IMR-90 (cell line): Measurements from ENCODE around the gene ZNF350. TPM values are rescaled to one million over a fixed set of nuclear protein-coding genes. Genes with fewer than 3 reads are reported as not detected.

Source experiments
- ATAC-seq: fragments of 200-7000 bp; cut with Tn5 transposase; 2 replicates; pipeline ENCODE4 v1.9.1; 2020; ENCODE audit warnings: low read depth, mild to moderate bottlenecking, moderate library complexity
- BruUV-seq: library from RNA; stranded (reverse); fragments of 400-500 nt; replicated peaks from 2 replicates; lab custom pipeline; 2021; lab: Mats Ljungman, UMichigan
- CTCF ChIA-PET: fragments of 300-600 bp; formaldehyde crosslinking; extraction: SDS; loops from one replicate; lab custom pipeline; 2021; ENCODE audit warnings: antibody characterized with exemption; lab: Yijun Ruan, JAX
- POLR2A ChIA-PET: fragments of 300-600 bp; sonication (Branson Sonifier 250); formaldehyde crosslinking; loops from one replicate; lab custom pipeline; 2022; ENCODE audit warnings: antibody characterized with exemption; ENCODE audit not compliant: unreplicated experiment; lab: Charles Lee
- DNase-seq: peaks from one replicate; pipeline ENCODE4 v3.0.0; 2013
- H2AFZ ChIP-seq: replicated peaks from 2 replicates; pipeline ENCODE3; 2013; ENCODE audit warnings: low read length, mild to moderate bottlenecking; ENCODE audit not compliant: poor library complexity
- H2AK5ac ChIP-seq: 2 replicates; pipeline ENCODE4 v1.6.1; 2013; ENCODE audit warnings: low read depth, low read length, inconsistent platforms
- H2AK9ac ChIP-seq: replicated peaks from 2 replicates; pipeline ENCODE3; 2013; ENCODE audit warnings: mild to moderate bottlenecking, low read depth, low read length, moderate library complexity; ENCODE audit not compliant: poor library complexity
- H2BK120ac ChIP-seq: 2 replicates; pipeline ENCODE4 v1.6.1; 2013; ENCODE audit warnings: low read depth, low read length, inconsistent platforms
- H2BK15ac ChIP-seq: 3 replicates; pipeline ENCODE4 v1.6.1; 2013; ENCODE audit warnings: low read depth, low read length, inconsistent platforms
- H2BK20ac ChIP-seq: 2 replicates; pipeline ENCODE4 v1.6.1; 2013; ENCODE audit warnings: low read depth, mild to moderate bottlenecking, inconsistent platforms, low read length, moderate library complexity
- H2BK5ac ChIP-seq: 2 replicates; pipeline ENCODE4 v1.6.1; 2013; ENCODE audit warnings: mild to moderate bottlenecking, low read depth, low read length, inconsistent platforms; ENCODE audit not compliant: poor library complexity, severe bottlenecking
- H3K14ac ChIP-seq: replicated peaks from 2 replicates; pipeline ENCODE4 v1.6.1; 2013; ENCODE audit warnings: low read depth, low read length, inconsistent platforms
- H3K18ac ChIP-seq: 2 replicates; pipeline ENCODE4 v1.6.1; 2013; ENCODE audit warnings: low read depth, low read length, control low read depth
- H3K23ac ChIP-seq: 2 replicates; pipeline ENCODE4 v1.6.1; 2013; ENCODE audit warnings: low read depth, low read length, inconsistent platforms
- H3K27ac ChIP-seq: 2 replicates; pipeline ENCODE4 v1.5.1; 2013; ENCODE audit warnings: mild to moderate bottlenecking, control low read depth, low read length; ENCODE audit not compliant: insufficient read depth
- H3K27me3 ChIP-seq: 2 replicates; pipeline ENCODE4 v1.6.1; 2013; ENCODE audit warnings: low read length; ENCODE audit not compliant: control insufficient read depth, insufficient read depth
- H3K36me3 ChIP-seq: 2 replicates; pipeline ENCODE4 v1.6.1; 2013; ENCODE audit warnings: low read length, mixed read lengths; ENCODE audit not compliant: control insufficient read depth, insufficient read depth
- H3K4ac ChIP-seq: 2 replicates; pipeline ENCODE4 v1.6.1; 2013; ENCODE audit warnings: low read depth, low read length, inconsistent platforms
- H3K4me1 ChIP-seq: 2 replicates; pipeline ENCODE4 v1.6.1; 2013; ENCODE audit warnings: low read length, mixed read lengths; ENCODE audit not compliant: control insufficient read depth, insufficient read depth
- H3K4me2 ChIP-seq: 2 replicates; pipeline ENCODE4 v1.6.1; 2013; ENCODE audit warnings: low read depth, mild to moderate bottlenecking, control low read depth, low read length, moderate library complexity
- H3K4me3 ChIP-seq: 2 replicates; pipeline ENCODE4 v1.5.1; 2013; ENCODE audit warnings: low read depth, mild to moderate bottlenecking, control low read depth, low read length, moderate library complexity; ENCODE audit not compliant: insufficient read depth
- H3K56ac ChIP-seq: 2 replicates; pipeline ENCODE4 v1.6.1; 2013; ENCODE audit warnings: low read length, inconsistent platforms; ENCODE audit not compliant: insufficient read depth; ENCODE audit errors: extremely low read depth
- H3K79me1 ChIP-seq, 2 experiments: 2 replicates each; pipeline ENCODE4 v1.6.1; 2013; ENCODE audit warnings: low read length in 2 of 2, inconsistent platforms in 1 of 2, low read depth in 1 of 2
- H3K9ac ChIP-seq: 2 replicates; pipeline ENCODE4 v1.6.1; 2013; ENCODE audit warnings: low read depth, low read length, control low read depth
- H3K9me1 ChIP-seq: 2 replicates; pipeline ENCODE4 v1.6.1; 2013; ENCODE audit warnings: low read length, inconsistent platforms; ENCODE audit not compliant: insufficient read depth
- H3K9me3 ChIP-seq: 2 replicates; pipeline ENCODE4 v1.6.1; 2013; ENCODE audit warnings: low read length; ENCODE audit not compliant: control insufficient read depth, insufficient read depth
- H4K20me1 ChIP-seq: 2 replicates; pipeline ENCODE4 v1.6.1; 2013; ENCODE audit warnings: low read length, inconsistent platforms; ENCODE audit not compliant: insufficient read depth
- H4K5ac ChIP-seq: 2 replicates; pipeline ENCODE4 v1.6.1; 2013; ENCODE audit warnings: mild to moderate bottlenecking, low read depth, low read length, control low read depth
- H4K8ac ChIP-seq, 2 experiments: 2 replicates each; pipeline ENCODE4 v1.6.1; 2013; ENCODE audit warnings: low read depth in 2 of 2, low read length in 2 of 2, control low read depth in 1 of 2, inconsistent platforms in 1 of 2
- H4K91ac ChIP-seq: 2 replicates; pipeline ENCODE4 v1.6.1; 2013; ENCODE audit warnings: low read depth, low read length, inconsistent platforms; ENCODE audit not compliant: insufficient read depth
- CEBPB ChIP-seq: IDR thresholded peaks from 2 replicates; pipeline ENCODE4 v1.6.1; 2012; ENCODE audit warnings: low read depth, low read length, improper control_type of control experiment
- CHD1 ChIP-seq: IDR thresholded peaks from 2 replicates; pipeline ENCODE4 v1.6.1; 2012; ENCODE audit warnings: low read depth, low read length, improper control_type of control experiment
- MXI1 ChIP-seq: IDR thresholded peaks from 2 replicates; pipeline ENCODE4 v1.6.1; 2012; ENCODE audit warnings: low read depth, mild to moderate bottlenecking, low read length, moderate library complexity, borderline replicate concordance
- WGBS, 2 experiments: methylation state at CpG; one replicate each; pipeline versions ENCODE4 v1.1.5 to v1.1.7; 2013; ENCODE audit warnings: missing lambda C conversion rate in 2 of 2; ENCODE audit not compliant: insufficient read length in 1 of 2; ENCODE audit errors: extremely low coverage in 2 of 2; 5-methylcytosine and 5-hydroxymethylcytosine counted together
- dilution Hi-C: fragments of 300-500 bp; cut with HindIII; formaldehyde crosslinking; loops from one replicate; pipeline ENCODE4 v1.14.3; 2018; ENCODE audit warnings: low sequenced_read_pairs; ENCODE audit not compliant: unreplicated experiment
- in situ Hi-C: fragments of 300-500 bp; cut with MboI; formaldehyde crosslinking; loops from 3 replicates; pipeline ENCODE4 v1.14.3; 2019; ENCODE audit warnings: low sequenced_read_pairs, inconsistent platforms, mixed read lengths
- intact Hi-C: fragments of 100-400 bp; cut with micrococcal nuclease; formaldehyde crosslinking; loops from 2 replicates; pipeline ENCODE4 v1.10.0; 2022
- polyA plus RNA-seq, 3 experiments: library from polyadenylated mRNA; depleted of rRNA; stranded (reverse); fragments of >200 nt; gene quantifications; 2 replicates each; pipeline ENCODE4 v1.2.3, GENCODE V29; 2012; ENCODE audit warnings: low replicate concordance in 1 of 3
- total RNA-seq: library from RNA; depleted of rRNA; stranded (reverse); fragments of >200 nt; gene quantifications from 2 replicates; pipeline ENCODE4 v1.2.3, GENCODE V29; 2012

ZNF350 gene
- total and polyA plus RNA-seq, 2 of the 4 experiments (the other 2 are of a cell fraction), result 4.7 to 14.0 TPM

GRCh38 chr19:51980116-51980736, 6.4 kb downstream of the ZNF350 start:
- ATAC-seq, result no peak
- H3K18ac ChIP-seq, result no peak overlapping the region
- in situ Hi-C loops (no loop called here), intact Hi-C loops (no loop called here), dilution Hi-C loops (no loop called here)
- H4K8ac ChIP-seq, result no peak overlapping the region
- no peak overlapping the region for H3K9ac ChIP-seq
- ChIA-PET POLR2A (no interaction called here), CTCF (no interaction called here)
- H3K9me3 ChIP-seq, result peaks cover 40% of the 10 kb centered on the region
- no TSS peak for BruUV-seq
- DNase-seq, result no peak
- no peak overlapping the region for H4K5ac ChIP-seq
- H2BK15ac ChIP-seq, result no peak overlapping the region
- no peak overlapping the region for H4K91ac ChIP-seq
- H3K4me2 ChIP-seq, result no peak overlapping the region
- H3K79me1 ChIP-seq, result peaks cover 8 to 27% of the 10 kb centered on the region in 2 experiments
- H3K27ac ChIP-seq, result no peak overlapping the region
- TF ChIP-seq CHD1 (no peak), MXI1 (no peak), CEBPB (peak; percentile 67)
- H3K14ac ChIP-seq, result no peak overlapping the region
- no peaks in the 10 kb centered on the region for H3K4me1 ChIP-seq
- no peak overlapping the region for H2AK5ac ChIP-seq
- no peak overlapping the region for H2BK120ac ChIP-seq
- no peak overlapping the region for H2BK5ac ChIP-seq
- no peak overlapping the region for H2BK20ac ChIP-seq
- H2AFZ ChIP-seq, result no peak overlapping the region
- no peak overlapping the region for H3K23ac ChIP-seq
- no peaks in the 10 kb centered on the region for H3K9me1 ChIP-seq
- no peak overlapping the region for H3K4me3 ChIP-seq
- no peak overlapping the region for H2AK9ac ChIP-seq
- H3K56ac ChIP-seq, result no peak overlapping the region
- no peaks in the 10 kb centered on the region for H3K27me3 ChIP-seq
- no peak overlapping the region for H3K4ac ChIP-seq
- H4K20me1 ChIP-seq, result no peaks in the 10 kb centered on the region
- peaks cover 17% of the 10 kb centered on the region for H3K36me3 ChIP-seq
- WGBS, 2 experiments, result no CpG with 5 or more reads among the region's 6 CpGs
